HL-60 (cell line): ENCODE data around the gene PCED1B.

Experiments
- DNase-seq, 2 experiments: peaks; one replicate each; pipeline ENCODE4 v3.0.0-alpha.2; 2010 to 2020; ENCODE audit warnings: low read depth in 1 of 2, low spot score in 1 of 2
- H3K27ac ChIP-seq: fragments of 250-450 bp; sonication (Bioruptor Pico); replicated peaks from 2 replicates; pipeline ENCODE4 v1.5.1; 2020; ENCODE audit warnings: mild to moderate bottlenecking, moderate library complexity
- H3K27me3 ChIP-seq: fragments of 250-450 bp; sonication (Bioruptor Pico); 2 replicates; pipeline ENCODE4 v1.5.1; 2021; ENCODE audit warnings: mild to moderate bottlenecking, moderate library complexity; ENCODE audit not compliant: insufficient read depth, poor library complexity, severe bottlenecking
- H3K4me3 ChIP-seq: replicated peaks from 2 replicates; pipeline ENCODE4 v1.5.1; 2011; ENCODE audit warnings: mild to moderate bottlenecking, control low read depth, low read length; ENCODE audit not compliant: insufficient read depth
- GABPA ChIP-seq: IDR thresholded peaks from 2 replicates; pipeline ENCODE4 v1.6.1; 2012; ENCODE audit warnings: low read depth
- POLR2AphosphoS5 ChIP-seq: IDR thresholded peaks from 2 replicates; pipeline ENCODE4 v1.6.1; 2012; ENCODE audit warnings: low read depth
- REST ChIP-seq: IDR thresholded peaks from 2 replicates; pipeline ENCODE4 v1.6.1; 2012; ENCODE audit warnings: low read depth; ENCODE audit not compliant: insufficient replicate concordance
- SPI1 ChIP-seq: IDR thresholded peaks from 2 replicates; pipeline ENCODE4 v1.6.1; 2012; ENCODE audit warnings: low read depth, mild to moderate bottlenecking, borderline replicate concordance
- TF ChIP-seq, protein P1 (sequence below): IDR thresholded peaks from one replicate; pipeline ENCODE4 v1.5.1; 2011; ENCODE audit warnings: low read length, control low read depth, inconsistent platforms; ENCODE audit not compliant: insufficient read depth

The PCED1B gene

DNA sequence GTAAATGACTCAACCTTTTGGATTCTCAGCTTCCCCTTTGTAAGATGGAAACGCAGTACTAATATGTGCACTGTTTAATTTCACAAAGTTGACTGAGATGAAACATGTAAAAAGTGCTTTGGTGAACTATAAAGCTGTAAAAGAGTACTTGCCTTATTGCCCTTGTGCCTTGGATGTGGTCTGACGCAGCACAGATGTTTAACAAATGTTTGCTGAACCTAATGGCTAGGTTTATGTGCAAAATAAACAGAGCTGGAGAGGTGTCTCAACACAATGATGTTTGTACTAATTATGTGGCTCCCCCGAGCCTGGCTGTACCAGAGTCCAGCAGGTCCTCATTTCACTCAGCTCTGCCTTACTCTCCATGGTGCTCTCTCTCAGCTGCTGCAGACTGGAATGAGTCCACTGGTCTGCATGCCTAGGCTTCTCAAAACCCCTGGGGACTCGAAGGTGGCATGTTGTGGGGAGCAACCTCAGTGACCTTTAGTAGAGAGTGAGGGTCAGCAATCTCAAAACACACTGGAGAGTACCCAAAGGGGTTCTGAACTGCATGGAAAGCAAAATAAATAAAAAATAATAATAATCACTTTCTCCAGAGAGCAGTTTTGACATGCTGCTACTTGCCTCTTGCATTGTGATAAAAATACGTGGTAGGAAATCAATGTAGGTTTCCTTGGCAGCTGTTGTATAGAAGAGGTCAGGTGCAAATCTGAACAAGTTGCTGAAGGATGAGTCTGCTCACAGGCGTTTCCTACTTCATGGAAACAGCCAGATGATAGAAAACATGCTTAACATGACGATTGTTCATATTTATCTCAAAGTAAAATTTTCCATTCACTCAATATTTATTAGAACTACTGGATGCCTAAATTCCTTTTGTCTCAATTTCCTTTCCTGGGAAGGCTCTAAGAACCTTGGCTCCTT lies 8.9 kb downstream of the PCED1B start:
- Histone ChIP-seq H3K27ac (no peak overlapping the region), H3K27me3 (no peaks in the 10 kb centered on the region), H3K4me3 (no peak overlapping the region)
- TF ChIP-seq GABPA, result no peak
- no peak for TF ChIP-seq POLR2AphosphoS5
- no peak for TF ChIP-seq SPI1
- TF ChIP-seq, protein P1, sequence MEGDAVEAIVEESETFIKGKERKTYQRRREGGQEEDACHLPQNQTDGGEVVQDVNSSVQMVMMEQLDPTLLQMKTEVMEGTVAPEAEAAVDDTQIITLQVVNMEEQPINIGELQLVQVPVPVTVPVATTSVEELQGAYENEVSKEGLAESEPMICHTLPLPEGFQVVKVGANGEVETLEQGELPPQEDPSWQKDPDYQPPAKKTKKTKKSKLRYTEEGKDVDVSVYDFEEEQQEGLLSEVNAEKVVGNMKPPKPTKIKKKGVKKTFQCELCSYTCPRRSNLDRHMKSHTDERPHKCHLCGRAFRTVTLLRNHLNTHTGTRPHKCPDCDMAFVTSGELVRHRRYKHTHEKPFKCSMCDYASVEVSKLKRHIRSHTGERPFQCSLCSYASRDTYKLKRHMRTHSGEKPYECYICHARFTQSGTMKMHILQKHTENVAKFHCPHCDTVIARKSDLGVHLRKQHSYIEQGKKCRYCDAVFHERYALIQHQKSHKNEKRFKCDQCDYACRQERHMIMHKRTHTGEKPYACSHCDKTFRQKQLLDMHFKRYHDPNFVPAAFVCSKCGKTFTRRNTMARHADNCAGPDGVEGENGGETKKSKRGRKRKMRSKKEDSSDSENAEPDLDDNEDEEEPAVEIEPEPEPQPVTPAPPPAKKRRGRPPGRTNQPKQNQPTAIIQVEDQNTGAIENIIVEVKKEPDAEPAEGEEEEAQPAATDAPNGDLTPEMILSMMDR, result no peak
- TF ChIP-seq REST, result no peak
- DNase-seq, result no peak

- Histone ChIP-seq H3K4me3 (no peak overlapping the region), H3K27ac (no peak overlapping the region), H3K27me3 (no peaks in the 10 kb centered on the region)
- no peak for DNase-seq
- TF ChIP-seq POLR2AphosphoS5 (no peak), REST (no peak), SPI1 (no peak), GABPA (no peak)
- TF ChIP-seq, protein P1, result no peak
Observed at GRCh38 chr12:47091009-47091408, 11.6 kb downstream of the PCED1B start.

GRCh38 chr12:47094804-47095203 lies 15.4 kb downstream of the PCED1B start:
- Histone ChIP-seq H3K27me3 (no peaks in the 10 kb centered on the region), H3K27ac (no peak overlapping the region), H3K4me3 (no peak overlapping the region)
- TF ChIP-seq SPI1, result no peak
- TF ChIP-seq, protein P1, result no peak
- TF ChIP-seq POLR2AphosphoS5, result no peak
- no peak for DNase-seq
